GM18508 (cell line): ENCODE data around the gene C1RL.

Experiments
- ATAC-seq: cut with Tn5 transposase; IDR thresholded peaks from one replicate; pipeline ENCODE4 v1.9.1; 2021; ENCODE audit warnings: moderate number of reproducible peaks; ENCODE audit not compliant: insufficient read depth, unreplicated experiment

C1RL gene

DNA sequence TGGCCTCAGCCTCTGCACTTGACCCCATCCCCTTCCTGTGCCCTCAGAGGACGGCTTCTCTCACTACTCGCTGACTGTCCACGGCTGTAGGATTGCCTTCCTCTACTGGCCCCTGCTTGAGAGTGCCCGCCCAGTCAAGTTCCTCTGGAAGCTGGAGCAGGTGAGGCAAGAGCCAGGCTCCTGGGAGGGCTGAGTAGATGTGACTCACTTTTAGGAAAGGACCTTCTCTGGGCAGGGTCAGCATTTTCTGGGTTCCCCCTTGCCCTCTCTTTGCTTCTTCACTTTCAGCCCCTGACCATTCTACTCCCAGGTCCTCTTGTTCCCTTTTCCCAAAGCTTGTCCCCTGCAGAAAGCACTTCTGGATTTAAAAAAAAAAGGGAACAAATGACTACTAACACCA is 28.9 kb upstream of the C1RL start:
- ATAC-seq: no peak

- ATAC-seq: no peak
Measured at GRCh38 chr12:7136676-7137075, 27.7 kb upstream of the C1RL start.

DNA sequence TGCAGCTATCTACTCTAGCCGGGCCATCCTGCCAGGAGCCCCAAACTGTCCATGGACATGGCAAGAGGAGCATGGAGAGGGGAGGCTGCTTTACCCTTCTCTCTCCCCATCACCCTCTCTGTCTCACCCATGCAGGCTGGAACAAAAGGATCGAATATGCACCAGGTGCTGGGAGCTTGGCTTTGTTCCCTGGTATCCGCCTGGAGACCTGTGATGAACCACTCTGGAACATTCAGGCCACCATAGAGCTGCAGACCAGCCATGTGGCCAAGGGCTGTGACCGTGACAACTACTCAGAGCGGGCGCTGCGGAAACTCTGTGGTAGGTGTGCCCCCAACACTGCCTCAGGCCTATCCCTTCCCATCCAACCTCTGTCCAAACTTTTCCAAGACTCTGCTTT is 27.1 kb upstream of the C1RL start:
- no peak for ATAC-seq

- no peak for ATAC-seq
Measured at GRCh38 chr12:7134396-7135166, 25.6 kb upstream of the C1RL start.

- ATAC-seq: no peak
Measured at GRCh38 chr12:7131502-7131866, 22.5 kb upstream of the C1RL start.

DNA sequence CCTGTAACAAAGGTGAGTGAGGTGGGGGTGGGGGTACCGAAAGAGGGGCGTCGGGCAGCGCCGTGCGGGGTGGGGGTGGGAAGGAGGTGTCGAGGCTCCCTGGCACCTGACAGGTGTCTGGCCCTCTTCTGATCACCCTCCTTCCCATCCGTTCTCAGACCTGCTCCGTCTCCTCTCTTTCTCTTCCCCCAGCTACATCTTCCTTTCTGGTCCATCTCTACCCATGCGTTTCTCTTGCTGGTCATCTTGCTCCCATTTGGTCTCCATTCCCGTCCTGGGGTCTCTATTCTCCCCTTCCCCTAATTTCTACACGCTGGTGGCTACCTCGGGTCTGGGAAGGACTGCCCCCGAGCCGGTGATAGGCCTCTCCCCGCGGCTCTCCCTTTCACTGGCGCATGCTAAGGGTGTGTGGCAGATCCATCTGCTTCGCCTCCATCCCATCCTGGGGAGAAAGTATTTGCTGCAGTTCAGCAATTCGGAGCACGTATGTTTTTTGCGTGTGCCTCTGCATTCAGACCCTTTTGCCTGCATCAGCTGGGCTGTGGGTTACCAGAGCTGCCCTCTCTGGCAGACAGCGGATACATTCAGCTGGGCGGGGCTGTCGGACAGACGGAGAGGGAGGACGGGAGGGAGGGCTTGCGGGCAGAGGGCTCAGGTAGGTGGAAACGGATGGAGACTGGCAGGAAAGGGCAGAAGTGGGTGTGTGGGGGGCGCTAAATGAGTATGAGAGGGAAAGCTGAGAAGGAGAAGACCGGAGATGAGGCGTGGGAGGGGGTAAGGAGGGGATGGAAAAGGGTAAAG is 21.9 kb upstream of the C1RL start:
- no peak for ATAC-seq

DNA sequence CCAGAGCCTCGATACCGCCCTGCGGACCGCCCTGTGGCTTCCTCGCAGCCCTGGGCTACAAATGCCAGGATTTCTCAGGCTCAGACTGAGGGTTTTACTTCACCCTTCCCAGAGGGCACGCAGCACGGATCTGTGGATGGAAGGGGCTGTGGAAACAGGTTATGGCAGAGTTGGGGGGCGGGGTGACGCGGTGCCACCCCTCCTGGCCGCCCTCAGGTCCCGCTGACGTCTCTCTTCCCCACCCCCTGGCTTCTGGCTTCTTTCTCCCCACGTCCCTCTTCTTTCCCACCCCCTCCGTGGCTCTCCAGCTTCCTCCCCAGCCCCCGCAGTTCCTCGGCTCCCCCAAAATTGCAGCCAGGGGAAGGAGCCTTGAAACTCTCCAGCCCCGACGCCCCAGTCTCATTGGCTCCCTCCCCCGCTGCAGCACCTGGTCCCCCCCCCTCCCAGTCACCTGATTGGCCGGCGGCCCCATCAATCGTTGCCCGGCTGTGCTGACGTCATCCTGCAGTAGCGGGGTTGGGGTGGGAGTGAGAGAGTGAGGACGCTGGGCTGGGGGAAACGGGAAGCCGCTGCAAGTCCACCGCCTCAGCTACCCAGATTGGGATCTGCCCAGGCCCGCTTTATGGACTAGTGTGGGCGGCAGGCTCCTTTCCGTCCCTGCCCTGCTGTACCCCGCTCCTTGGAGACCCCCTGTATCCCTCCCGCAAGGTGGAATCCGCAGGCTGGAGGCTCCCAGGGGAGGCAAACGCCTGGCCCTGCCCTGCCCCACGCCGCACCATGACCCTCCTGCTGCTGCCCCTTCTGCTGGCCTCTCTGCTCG is 21.1 kb upstream of the C1RL start, which contains the start of gene CLSTN3:
CLSTN3 (plus strand) TSS at position 500 of the 820 bp plus-strand sequence; CDS start at position 778, 278 bp downstream.
- ATAC-seq: no peak

DNA sequence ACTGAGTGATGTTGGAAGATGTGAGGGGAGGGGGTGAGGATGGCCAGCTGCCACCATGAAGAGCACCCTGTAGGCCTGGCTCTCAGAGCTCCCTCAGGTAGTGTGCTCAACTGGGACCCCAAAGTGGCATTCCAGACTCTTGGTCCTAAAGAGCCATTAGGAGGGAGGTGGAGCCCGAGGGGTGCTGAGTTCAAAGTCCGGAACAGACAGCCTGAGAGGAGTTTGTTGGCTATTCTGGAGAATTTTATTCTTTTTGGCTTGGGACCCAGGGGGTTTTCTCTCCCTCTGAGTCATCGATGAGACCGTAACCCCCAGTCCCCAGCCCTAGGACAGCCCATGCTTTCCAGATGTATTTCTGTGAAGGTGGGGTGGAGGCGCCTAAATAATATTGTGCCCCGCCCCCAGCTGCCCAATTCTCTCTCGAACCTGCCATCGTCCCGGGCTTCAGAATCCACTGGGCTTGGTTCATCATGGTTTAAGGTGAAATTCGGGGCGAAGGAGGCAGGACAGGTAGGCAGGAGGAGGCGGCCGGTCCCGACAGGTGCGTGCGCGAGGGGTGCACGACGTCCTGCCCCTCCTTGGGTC is 20.4 kb upstream of the C1RL start:
- ATAC-seq: no peak

DNA sequence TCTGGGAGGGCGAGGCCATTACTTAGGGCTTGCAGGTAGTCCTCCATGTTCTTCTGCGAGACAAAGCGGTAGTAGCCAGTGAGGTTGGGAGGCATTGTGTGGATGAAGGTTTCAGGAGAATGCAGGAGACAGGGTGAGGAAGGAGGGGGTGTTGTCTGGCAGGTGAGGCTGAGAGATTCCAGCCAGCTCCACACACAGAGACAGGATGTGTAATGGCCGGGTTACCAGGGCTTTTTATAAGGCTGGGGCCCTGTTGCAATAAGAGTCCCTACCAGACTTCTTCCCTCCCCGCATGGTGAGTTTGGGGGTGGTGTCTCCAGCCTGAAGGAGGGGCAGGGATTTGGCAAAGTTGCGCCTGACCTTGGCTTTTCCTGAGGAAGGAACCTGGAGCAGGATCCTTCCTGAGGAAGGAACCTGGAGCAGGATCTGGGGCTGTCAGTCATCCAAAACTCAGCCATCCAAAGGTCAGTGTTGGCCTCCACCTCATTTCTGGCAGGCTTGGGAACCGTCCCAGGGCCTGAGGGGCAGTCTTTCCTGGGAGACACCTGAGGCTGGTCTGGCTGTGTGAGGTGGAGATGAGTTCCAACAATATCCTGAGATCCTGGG is 19.8 kb upstream of the C1RL start, which contains the start of gene RBP5:
RBP5 (minus strand) TSS at position 209 of the 606 bp plus-strand sequence; CDS start at position 95, 114 bp downstream.
- ATAC-seq: no peak

DNA sequence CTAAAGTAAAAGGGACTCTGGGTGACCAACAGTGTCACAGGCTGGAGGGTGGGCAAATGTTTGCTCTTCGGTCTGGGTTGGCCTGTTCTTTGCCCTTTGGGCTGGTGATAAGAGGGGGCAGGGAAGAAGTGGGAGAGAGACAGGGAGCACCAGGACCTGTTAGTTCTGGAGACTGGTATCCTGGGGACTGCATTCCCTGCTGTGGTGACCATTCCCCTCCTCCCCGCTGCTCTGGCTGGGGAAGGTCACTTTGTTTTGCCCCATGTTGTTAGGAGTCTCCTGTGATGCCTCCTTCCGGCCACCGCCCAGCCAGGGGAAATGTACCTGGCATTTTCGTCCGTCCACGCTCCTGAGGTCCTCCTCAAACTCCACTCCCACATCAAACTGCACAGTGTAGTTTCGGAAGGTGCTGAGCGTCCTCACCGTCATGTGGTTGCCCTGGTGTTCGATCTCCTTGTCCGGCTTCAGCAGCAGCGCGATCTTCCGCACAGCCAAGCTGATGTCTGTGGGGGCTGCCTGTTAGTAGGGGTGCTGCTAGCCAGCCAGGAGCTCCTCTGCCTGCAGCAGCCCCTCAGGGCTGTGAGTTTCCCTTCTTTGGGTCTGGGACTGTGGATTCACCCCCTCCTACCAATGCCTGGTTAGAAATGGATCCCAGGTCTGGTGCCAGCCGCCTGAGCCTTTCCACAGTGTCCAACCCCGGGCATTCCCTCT is 19.1 kb upstream of the C1RL start:
- no peak for ATAC-seq

GRCh38 chr12:7125632-7126227 is 16.7 kb upstream of the C1RL start:
- no peak for ATAC-seq

DNA sequence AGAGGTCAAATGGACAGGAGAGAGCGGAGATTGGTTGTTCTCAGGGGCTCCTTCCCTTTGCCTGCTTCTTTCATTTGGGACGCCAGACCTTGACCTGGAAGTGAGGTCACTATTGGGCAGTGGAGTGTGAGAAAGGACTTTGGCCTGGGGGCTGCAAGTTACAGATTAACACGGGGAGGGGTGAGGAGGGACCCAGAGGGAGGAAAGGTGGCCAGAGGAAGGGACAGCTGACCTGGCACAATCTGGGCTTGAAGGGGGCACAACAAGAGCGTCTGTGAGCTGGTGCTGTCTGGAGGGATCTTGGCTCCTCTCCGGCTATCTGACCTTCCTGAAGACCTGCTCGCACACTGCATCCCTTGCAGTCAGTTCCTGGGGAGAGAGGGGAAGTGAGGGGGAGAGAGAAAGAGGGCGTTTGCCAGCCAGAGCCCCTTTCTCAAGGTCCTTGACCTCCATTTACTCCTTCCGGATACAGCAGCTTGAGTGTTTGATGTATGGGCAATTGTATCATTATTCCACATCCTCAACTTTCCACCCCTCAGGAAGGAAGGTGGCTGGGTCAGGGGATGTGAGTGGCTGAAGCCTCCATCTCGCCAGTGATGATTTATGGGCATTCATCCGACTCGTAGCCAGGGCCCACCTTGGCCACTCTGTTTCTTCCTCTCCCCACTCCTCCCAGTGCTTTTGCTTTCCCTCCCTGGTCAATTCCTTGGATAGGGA is 14.9 kb upstream of the C1RL start:
- no peak for ATAC-seq

DNA sequence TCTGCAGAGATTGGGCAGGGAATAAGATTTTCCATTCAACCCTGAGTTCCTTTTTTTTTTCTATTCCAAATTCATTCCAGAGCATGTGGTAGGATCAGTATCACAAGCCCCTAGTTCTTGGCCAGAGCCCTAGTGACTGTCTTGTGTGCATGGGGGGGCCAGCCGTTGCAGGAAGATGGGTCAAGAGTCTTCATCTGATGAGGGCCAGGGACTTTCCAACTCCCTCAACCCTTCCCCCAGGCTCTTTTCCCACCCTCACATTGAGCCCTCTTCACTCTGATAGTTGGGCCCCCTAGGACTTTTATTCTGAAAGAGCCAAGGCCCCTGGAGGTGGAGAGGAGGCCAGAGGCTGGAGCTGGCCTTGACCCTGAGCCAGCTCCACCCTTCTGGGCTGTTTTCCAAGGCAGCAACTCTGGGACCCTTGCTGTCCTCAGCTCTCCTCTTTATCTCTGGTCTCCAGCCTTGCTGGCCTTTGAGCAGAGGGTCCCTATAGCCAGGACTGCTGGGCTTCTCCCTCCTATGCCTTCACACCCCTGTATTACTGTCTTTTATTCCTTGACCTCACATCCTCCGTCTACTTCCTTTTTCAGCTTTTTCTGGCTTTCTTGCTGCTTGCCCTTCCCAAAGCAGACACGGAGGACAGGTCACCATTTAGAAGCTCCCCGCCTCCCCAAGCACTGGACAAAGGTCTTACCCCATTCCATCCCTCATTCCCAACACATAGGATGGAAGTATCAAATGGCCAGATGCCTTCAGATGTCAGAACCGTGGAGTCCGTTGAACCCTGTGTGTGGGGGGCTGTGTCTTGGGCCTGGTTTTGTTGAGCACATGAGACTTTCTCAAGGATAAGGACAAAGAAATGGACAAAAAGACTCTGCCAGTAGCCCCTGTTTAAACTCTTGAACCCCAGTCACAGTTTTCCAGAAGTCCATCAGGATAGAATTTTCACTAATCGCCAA is 14.1 kb upstream of the C1RL start:
- no peak for ATAC-seq

- ATAC-seq: no peak
Measured at GRCh38 chr12:7121324-7121723, 12.3 kb upstream of the C1RL start.

GRCh38 chr12:7120166-7120565 is 11.2 kb upstream of the C1RL start:
- ATAC-seq: no peak

- no peak for ATAC-seq
Measured at GRCh38 chr12:7118881-7119280, 9.9 kb upstream of the C1RL start.

- no peak for ATAC-seq
Measured at GRCh38 chr12:7117670-7118069, 8.7 kb upstream of the C1RL start.
